Common myeloid progenitor, CD34-positive (primary cell): ENCODE measurements around the gene CEL.
"Not testable (repeated sequence)": the region's sequence is repeated elsewhere in the genome, so short reads cannot be mapped to it uniquely, and the experiment has no call there.

ENCODE experiments used
- CTCF ChIA-PET: fragments of 350-600 bp; sonication (Branson Sonifier 250); formaldehyde crosslinking; loops from one replicate; lab custom pipeline; 2021; ENCODE audit warnings: antibody characterized with exemption; lab: Charles Lee
- POLR2A ChIA-PET: fragments of 350-600 bp; sonication (Branson Sonifier 250); formaldehyde crosslinking; loops from one replicate; lab custom pipeline; 2021; ENCODE audit warnings: antibody characterized with exemption; lab: Charles Lee
- DNase-seq, 3 donors: peaks; one replicate each; pipeline versions ENCODE4 v3.0.0 to v3.0.0-alpha.2; 2013
- H3K27ac ChIP-seq, 2 experiments: 1 replicate in 1 of 2; 2 replicates in 1 of 2; pipeline ENCODE4 v1.7.0; 2013; ENCODE audit warnings: inconsistent platforms in 2 of 2, low read length in 2 of 2, mild to moderate bottlenecking in 2 of 2, low read depth in 1 of 2, moderate library complexity in 1 of 2; ENCODE audit not compliant: severe bottlenecking in 2 of 2, insufficient read depth in 1 of 2, poor library complexity in 1 of 2
- H3K27me3 ChIP-seq, 5 experiments: replicated peaks in 2 of 5; 1 replicate in 3 of 5; 2 replicates in 2 of 5; pipeline versions ENCODE4 v1.6.1 to v1.7.0; 2013; ENCODE audit warnings: low read length in 4 of 5, mild to moderate bottlenecking in 2 of 5, moderate library complexity in 2 of 5, inconsistent platforms in 1 of 5; ENCODE audit not compliant: insufficient read depth in 5 of 5, control insufficient read depth in 4 of 5
- H3K36me3 ChIP-seq, 4 experiments: 1 replicate in 2 of 4; 2 replicates in 2 of 4; pipeline versions ENCODE4 v1.6.1 to v1.7.0; 2013; ENCODE audit warnings: low read length in 3 of 4, control low read depth in 1 of 4, mild to moderate bottlenecking in 1 of 4; ENCODE audit not compliant: control insufficient read depth in 4 of 4, insufficient read depth in 4 of 4
- H3K4me1 ChIP-seq, 4 experiments: 1 replicate in 3 of 4; 2 replicates in 1 of 4; pipeline versions ENCODE4 v1.6.1 to v1.7.1; 2013; ENCODE audit warnings: low read length in 3 of 4, mild to moderate bottlenecking in 3 of 4, control low read depth in 1 of 4, inconsistent platforms in 1 of 4, moderate library complexity in 1 of 4; ENCODE audit not compliant: control insufficient read depth in 4 of 4, insufficient read depth in 4 of 4; ENCODE audit errors: control extremely low read depth in 1 of 4
- H3K4me3 ChIP-seq, 7 experiments: 1 replicate in 4 of 7; 2 replicates in 3 of 7; pipeline versions ENCODE4 v1.5.1 to v1.7.0; 2013; ENCODE audit warnings: mild to moderate bottlenecking in 7 of 7, low read length in 6 of 7, moderate library complexity in 6 of 7, inconsistent platforms in 2 of 7, low read depth in 2 of 7, control low read depth in 1 of 7; ENCODE audit not compliant: insufficient read depth in 4 of 7, control insufficient read depth in 1 of 7; ENCODE audit errors: extremely low read depth in 1 of 7
- H3K9me3 ChIP-seq, 5 experiments: 1 replicate in 4 of 5; 2 replicates in 1 of 5; pipeline versions ENCODE4 v1.6.1 to v1.7.1; 2013; ENCODE audit warnings: low read length in 4 of 5, mild to moderate bottlenecking in 2 of 5, inconsistent platforms in 1 of 5, low read depth in 1 of 5, moderate library complexity in 1 of 5; ENCODE audit not compliant: control insufficient read depth in 4 of 5, insufficient read depth in 2 of 5; ENCODE audit errors: control extremely low read depth in 1 of 5
- WGBS: methylation state at CpG from one replicate; pipeline ENCODE4 v1.1.5; 2013; ENCODE audit not compliant: insufficient coverage; 5-methylcytosine and 5-hydroxymethylcytosine counted together

Gene CEL

DNA sequence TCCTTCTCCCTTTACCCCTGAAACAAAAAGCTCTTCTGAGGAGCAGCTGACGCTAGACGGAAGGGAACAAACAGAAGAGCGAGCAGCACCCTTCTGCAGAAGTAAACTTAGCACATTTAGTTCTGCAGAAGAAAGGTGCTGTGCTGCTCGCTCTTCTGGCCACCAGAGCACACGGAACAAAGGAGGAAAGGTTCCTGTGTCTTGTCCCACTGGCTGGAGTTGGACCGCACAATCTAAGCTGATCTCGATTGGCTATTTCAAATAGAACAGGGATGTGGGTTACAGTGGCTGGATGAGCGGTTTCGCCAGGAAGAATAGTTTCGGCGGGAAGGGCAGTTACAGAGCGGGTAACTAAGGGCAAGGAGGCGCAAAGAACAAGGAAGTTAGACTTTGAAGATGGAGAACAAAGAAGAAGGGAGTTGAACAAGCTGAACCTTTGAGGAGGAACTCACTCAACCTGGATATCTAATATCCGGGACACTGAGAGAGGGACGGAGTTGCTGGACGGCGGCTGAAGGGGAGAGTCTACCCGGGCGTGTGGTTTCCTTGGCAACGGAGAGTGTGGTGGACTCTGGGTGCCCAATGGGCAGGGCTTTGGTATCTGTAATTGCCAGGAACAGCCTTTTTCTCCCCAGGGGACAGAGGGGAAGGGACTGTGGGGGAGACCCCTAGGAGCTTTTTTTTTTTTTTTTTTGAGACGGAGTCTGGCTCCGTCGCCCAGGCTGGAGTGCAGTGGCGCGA lies 23.8 kb upstream of the CEL start:
- CTCF ChIA-PET: interaction anchor here (1.0 to 1.4 kb wide), 3 partner anchors 11 to 38 kb away, joined by 3 read pairs; no protein-coding TSS in a partner anchor
- peaks cover 0 to 21% (median 6%) of the 10 kb centered on the region in 4 experiments for H3K4me1 ChIP-seq
- no peaks in the 10 kb centered on the region for H3K27me3 ChIP-seq
- POLR2A ChIA-PET: no interaction called here
- WGBS: 94% methylated on average over 20 of the region's 25 CpGs
- H3K36me3 ChIP-seq: peaks cover 3 to 53% (median 32%) of the 10 kb centered on the region in 4 experiments
- no peak for DNase-seq
- no peaks in the 10 kb centered on the region for H3K9me3 ChIP-seq
- H3K27ac ChIP-seq: no peak overlapping the region
- no peak overlapping the region for H3K4me3 ChIP-seq

DNA sequence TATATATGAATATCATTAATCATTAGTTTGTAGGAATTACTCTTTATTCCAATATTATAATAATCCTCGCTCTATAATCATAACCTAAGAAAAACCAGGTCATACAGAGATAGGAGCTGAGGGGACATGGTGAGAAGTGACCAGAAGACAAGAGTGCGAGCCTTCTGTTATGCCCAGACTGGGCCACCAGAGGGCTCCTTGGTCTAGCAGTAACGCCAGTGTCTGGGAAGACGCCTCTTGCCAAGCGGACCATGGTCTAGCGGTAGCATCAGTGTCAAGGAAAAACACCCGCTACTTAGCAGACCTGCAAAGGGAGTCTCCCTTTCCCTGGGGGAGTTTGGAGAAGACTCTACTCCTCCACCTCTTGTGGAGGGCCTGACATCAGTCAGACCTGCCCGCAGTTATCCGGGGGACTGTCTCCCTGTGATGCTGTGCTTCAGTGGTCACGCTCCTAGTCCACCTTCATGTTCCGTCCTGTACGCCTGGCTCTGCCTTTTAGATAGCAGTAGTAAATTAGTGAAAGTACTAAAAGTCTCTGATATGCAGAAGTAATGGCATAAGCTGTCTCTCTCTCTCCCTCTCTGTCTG lies 20.8 kb upstream of the CEL start:
- WGBS: 91% methylated on average over 8 of the region's 12 CpGs
- H3K36me3 ChIP-seq: peaks cover 12 to 68% (median 51%) of the 10 kb centered on the region in 4 experiments
- H3K4me3 ChIP-seq, H3K9me3 ChIP-seq, H3K27ac ChIP-seq, H3K27me3 ChIP-seq, H3K4me1 ChIP-seq: not testable (repeated sequence)
- CTCF ChIA-PET: interaction anchor here (0.7 to 3.9 kb wide), 14 partner anchors 8 to 120 kb away, joined by 3 to 15 read pairs (median 4); partner anchors contain the start of gene GTF3C5
- DNase-seq: peak; percentile 34 to 64 (median 52)
- POLR2A ChIA-PET: interaction anchor here (1.0 kb wide), 1 partner anchor 10 kb away, joined by 4 read pairs; the partner anchor contains the start of gene GTF3C5

DNA sequence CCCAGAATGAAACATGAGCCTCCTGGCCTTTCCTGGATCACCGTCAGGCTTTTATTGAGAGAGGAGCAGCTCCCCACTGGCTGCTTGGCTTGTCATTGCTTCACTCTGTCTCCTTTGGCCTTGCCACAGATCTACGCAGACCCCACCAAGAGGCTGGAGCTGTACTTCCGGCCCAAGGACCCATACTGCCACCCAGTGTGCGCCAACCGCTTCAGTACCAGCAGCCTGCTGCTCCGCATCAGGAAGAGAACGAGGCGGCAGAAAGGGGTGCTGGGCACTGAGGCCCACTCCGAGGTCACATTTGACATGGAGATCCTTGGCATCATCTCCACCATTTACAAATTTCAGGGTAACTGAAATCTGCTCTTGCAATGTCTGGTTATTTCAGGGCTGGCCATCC lies 19.8 kb upstream of the CEL start:
- WGBS: 99% methylated on average over 6 of the region's 9 CpGs
- Histone ChIP-seq H3K4me1 (no peaks in the 10 kb centered on the region), H3K36me3 (peaks cover 13 to 70% (median 54%) of the 10 kb centered on the region in 4 experiments), H3K9me3 (no peaks in the 10 kb centered on the region), H3K27me3 (no peaks in the 10 kb centered on the region), H3K4me3 (no peak overlapping the region), H3K27ac (no peak overlapping the region)
- CTCF ChIA-PET: interaction anchor here (1.5 to 3.9 kb wide), 8 partner anchors 9 to 106 kb away, joined by 3 to 15 read pairs (median 8); partner anchors contain the start of gene GTF3C5
- DNase-seq: no peak
- POLR2A ChIA-PET: no interaction called here

DNA sequence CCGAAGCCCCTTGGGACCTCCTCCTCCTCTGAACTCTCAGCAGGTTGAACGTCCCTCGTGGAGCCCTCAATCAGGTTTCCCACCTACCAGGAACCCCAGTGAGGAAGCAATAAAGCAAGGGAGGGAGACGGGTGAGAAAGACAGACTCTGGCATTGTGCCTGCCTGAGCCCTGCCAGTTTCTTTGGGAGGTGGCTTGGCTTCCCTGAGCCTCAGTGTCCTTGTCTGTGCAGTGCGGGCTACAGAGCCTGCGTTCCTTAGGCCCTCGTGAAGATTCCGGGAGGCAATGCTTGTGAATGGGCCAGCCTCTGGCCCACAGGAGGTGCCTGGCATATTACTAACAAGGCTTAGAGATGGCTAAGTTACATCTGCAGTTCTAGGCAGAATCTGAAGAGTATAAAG lies 19.1 kb upstream of the CEL start:
- no peaks in the 10 kb centered on the region for H3K4me1 ChIP-seq
- no peak overlapping the region for H3K4me3 ChIP-seq
- H3K27ac ChIP-seq: no peak overlapping the region
- 98% methylated on average over 8 of the region's 8 CpGs for WGBS
- DNase-seq: no peak
- H3K9me3 ChIP-seq: no peaks in the 10 kb centered on the region
- no peaks in the 10 kb centered on the region for H3K27me3 ChIP-seq
- H3K36me3 ChIP-seq: peaks cover 13 to 67% (median 54%) of the 10 kb centered on the region in 4 experiments
- ChIA-PET CTCF (interaction anchor here (1.0 to 3.9 kb wide), 6 partner anchors 15 to 113 kb away, joined by 3 to 15 read pairs (median 4); no protein-coding TSS in a partner anchor), POLR2A (no interaction called here)

DNA sequence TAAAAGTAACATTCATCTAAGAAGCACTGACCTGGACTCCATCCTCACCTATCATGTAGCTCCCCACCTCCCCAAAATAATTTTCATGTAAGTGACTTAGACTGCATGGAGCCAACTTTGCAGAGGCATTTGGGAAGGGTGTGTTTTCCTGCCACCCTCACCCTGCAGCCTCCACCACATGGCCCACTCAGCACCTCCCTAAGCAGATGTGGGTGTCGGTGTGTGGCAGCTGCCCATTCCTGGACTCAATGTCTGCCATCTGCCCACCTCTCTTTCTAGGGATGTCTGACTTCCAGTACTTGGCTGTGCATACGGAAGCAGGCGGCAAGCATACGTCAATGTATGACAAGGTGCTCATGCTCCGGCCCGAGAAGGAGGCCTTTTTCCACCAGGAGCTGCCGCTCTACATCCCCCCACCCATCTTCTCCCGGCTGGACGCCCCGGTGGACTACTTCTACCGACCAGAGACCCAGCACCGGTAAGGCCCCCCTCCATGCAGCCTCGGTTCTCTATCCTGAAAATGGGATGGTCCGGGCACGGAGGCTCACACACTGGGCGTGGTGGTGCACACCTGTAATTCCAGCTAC lies 18.2 kb upstream of the CEL start:
- over 99% methylated on average over 16 of the region's 16 CpGs for WGBS
- Histone ChIP-seq H3K27ac (no peak overlapping the region), H3K27me3 (no peaks in the 10 kb centered on the region), H3K4me1 (peaks cover 0 to under 1% (median under 1%) of the 10 kb centered on the region in 4 experiments), H3K4me3 (no peak overlapping the region), H3K36me3 (peaks cover 13 to 66% (median 54%) of the 10 kb centered on the region in 4 experiments), H3K9me3 (no peaks in the 10 kb centered on the region)
- POLR2A ChIA-PET: no interaction called here
- no peak for DNase-seq
- CTCF ChIA-PET: interaction anchor here (0.7 to 3.9 kb wide), 9 partner anchors 10 to 109 kb away, joined by 3 to 15 read pairs (median 3); no protein-coding TSS in a partner anchor

DNA sequence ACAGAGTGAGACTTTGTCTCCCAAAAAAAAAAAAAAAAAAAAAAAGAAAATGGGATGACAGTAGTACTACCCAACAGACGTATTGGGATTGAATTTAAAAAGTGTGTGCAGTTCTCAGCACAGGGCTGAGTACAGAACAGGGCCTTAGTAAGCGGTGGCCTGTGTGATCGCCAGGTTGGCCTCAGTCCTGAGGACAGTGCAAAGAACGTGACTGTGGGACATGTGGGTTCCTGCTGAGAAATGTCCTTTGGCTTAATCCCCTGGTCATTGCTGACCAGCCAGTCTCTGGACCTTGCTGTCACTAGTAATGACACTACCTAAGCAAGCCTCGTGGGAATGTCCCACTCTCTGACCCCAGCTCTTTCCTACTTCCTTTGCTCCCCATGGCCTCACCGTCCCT lies 17.7 kb upstream of the CEL start:
- POLR2A ChIA-PET: no interaction called here
- Histone ChIP-seq H3K27ac (no peak overlapping the region), H3K9me3 (no peaks in the 10 kb centered on the region), H3K4me3 (no peak overlapping the region), H3K4me1 (peaks cover 0 to 4% (median 2%) of the 10 kb centered on the region in 4 experiments), H3K36me3 (peaks cover 13 to 69% (median 59%) of the 10 kb centered on the region in 4 experiments), H3K27me3 (no peaks in the 10 kb centered on the region)
- no peak for DNase-seq
- WGBS: 94% methylated on average over 6 of the region's 6 CpGs
- CTCF ChIA-PET: interaction anchor here (0.9 to 1.6 kb wide), 4 partner anchors 11 to 53 kb away, joined by 3 to 4 read pairs (median 3); no protein-coding TSS in a partner anchor
